Left ventricle myocardium inferior (tissue), 1 donor: ENCODE measurements around the gene RNF20. TPM values are rescaled to one million over a fixed set of nuclear protein-coding genes. Genes with fewer than 3 reads are reported as not detected.

Experiments used
- DNase-seq: peaks from one replicate; pipeline ENCODE4 v3.0.0-alpha.2; 2020
- H3K27ac ChIP-seq: fragments of 200-600 bp; replicated peaks from 2 replicates; pipeline ENCODE4 v1.8.0; 2021
- H3K27me3 ChIP-seq: fragments of 200-600 bp; 2 replicates; pipeline ENCODE4 v1.8.0; 2021; ENCODE audit warnings: low read depth
- H3K36me3 ChIP-seq: fragments of 200-600 bp; 2 replicates; pipeline ENCODE4 v1.8.0; 2021
- H3K4me1 ChIP-seq: fragments of 200-600 bp; 2 replicates; pipeline ENCODE4 v1.8.0; 2021
- H3K4me3 ChIP-seq: fragments of 200-600 bp; 2 replicates; pipeline ENCODE4 v1.8.0; 2021; ENCODE audit warnings: mild to moderate bottlenecking, moderate library complexity
- H3K9me3 ChIP-seq: fragments of 200-600 bp; replicated peaks from 2 replicates; pipeline ENCODE4 v1.8.0; 2021
- intact Hi-C: fragments of 100-400 bp; cut with micrococcal nuclease; formaldehyde crosslinking; loops from one replicate; pipeline ENCODE4 v1.11.0; 2022
- total RNA-seq: library from RNA; stranded (reverse); fragmentation: NEBNext Ultra II Directional; extraction: Animal tissue kit (Norgen Biotek cat#: 25700); gene quantifications from one replicate; pipeline ENCODE4 v1.2.1, GENCODE V29; 2021
- TF ChIP-seq, protein P1 (sequence below): fragments of 200-600 bp; IDR thresholded peaks from 2 replicates; pipeline ENCODE4 v1.8.0; 2021; ENCODE audit warnings: antibody characterized with exemption, mild to moderate bottlenecking, borderline replicate concordance
- donor health status: DM: no; HTN: yes; CAD: no; lungs with severe emphysema.

The RNF20 gene
- total RNA-seq, 1 donor from 2014 or later = 55.4 TPM

DNA sequence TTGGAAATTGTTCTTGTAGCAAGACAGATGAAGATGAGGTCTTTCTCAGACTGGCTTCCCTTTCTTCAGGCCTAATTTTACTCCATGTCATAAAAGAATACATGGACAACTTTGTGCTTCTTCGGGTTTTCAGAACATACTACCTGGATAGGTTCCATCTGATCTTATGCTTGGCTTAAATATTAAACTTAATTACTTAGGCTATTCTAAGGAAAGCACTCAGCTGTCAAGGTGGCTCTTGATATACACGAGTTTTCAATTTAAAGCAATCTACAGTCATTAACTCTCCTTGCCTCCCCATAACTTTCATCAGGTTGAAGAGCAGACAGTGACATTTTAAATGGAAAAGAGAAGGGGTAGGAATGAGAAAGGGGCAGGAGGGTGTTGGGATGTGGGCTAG lies 70.6 kb downstream of the RNF20 start:
- TF ChIP-seq, protein P1, sequence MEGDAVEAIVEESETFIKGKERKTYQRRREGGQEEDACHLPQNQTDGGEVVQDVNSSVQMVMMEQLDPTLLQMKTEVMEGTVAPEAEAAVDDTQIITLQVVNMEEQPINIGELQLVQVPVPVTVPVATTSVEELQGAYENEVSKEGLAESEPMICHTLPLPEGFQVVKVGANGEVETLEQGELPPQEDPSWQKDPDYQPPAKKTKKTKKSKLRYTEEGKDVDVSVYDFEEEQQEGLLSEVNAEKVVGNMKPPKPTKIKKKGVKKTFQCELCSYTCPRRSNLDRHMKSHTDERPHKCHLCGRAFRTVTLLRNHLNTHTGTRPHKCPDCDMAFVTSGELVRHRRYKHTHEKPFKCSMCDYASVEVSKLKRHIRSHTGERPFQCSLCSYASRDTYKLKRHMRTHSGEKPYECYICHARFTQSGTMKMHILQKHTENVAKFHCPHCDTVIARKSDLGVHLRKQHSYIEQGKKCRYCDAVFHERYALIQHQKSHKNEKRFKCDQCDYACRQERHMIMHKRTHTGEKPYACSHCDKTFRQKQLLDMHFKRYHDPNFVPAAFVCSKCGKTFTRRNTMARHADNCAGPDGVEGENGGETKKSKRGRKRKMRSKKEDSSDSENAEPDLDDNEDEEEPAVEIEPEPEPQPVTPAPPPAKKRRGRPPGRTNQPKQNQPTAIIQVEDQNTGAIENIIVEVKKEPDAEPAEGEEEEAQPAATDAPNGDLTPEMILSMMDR = no peak
- H3K4me3 ChIP-seq = no peak overlapping the region
- no peaks in the 10 kb centered on the region for H3K4me1 ChIP-seq
- intact Hi-C loops = no loop called here
- H3K27me3 ChIP-seq = peaks cover 52% of the 10 kb centered on the region
- H3K36me3 ChIP-seq = no peaks in the 10 kb centered on the region
- no peaks in the 10 kb centered on the region for H3K9me3 ChIP-seq
- no peak overlapping the region for H3K27ac ChIP-seq
- DNase-seq = no peak

DNA sequence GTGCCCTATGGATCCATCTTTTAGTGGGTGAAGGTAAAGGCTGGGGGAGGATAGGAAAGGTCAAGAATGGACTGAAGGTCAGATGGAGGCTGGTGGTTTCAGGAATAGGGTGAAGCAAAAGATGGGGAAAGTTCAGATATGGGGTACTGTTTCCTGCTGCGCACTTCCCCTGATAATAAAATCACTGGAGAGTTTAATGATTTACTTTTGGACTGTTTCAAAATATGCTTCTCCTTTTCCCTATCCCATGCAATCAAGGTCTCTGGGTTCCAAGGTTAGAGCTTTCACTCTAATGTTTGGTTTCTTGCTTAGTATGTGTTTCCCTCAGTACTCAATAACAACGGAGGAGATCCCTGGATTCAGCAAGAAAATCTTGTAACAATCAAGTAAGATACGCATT lies 71.9 kb downstream of the RNF20 start:
- TF ChIP-seq, protein P1 = no peak
- Histone ChIP-seq H3K27ac (no peak overlapping the region), H3K27me3 (peaks cover 48% of the 10 kb centered on the region), H3K36me3 (no peaks in the 10 kb centered on the region), H3K9me3 (no peaks in the 10 kb centered on the region), H3K4me1 (no peaks in the 10 kb centered on the region), H3K4me3 (no peak overlapping the region)
- DNase-seq = no peak
- intact Hi-C loops = no loop called here

Other genes with a start within 250 kb of the RNF20 start
- not detected for gene BAAT, start 148.8 kb upstream of the RNF20 start, total RNA-seq
- 17.3 TPM for gene MRPL50, start 135.2 kb upstream of the RNF20 start, total RNA-seq
- gene ZNF189, start 135.0 kb upstream of the RNF20 start, total RNA-seq = 18.8 TPM
- gene ALDOB, start 98.1 kb upstream of the RNF20 start, total RNA-seq = 0.41 TPM
- gene PPP3R2, start 61.1 kb downstream of the RNF20 start, total RNA-seq = not detected
- gene GRIN3A, start 204.8 kb downstream of the RNF20 start, total RNA-seq = 0.49 TPM